Measurements from ENCODE around the gene RBM5.

Gene RBM5

GRCh38 chr3:50158530-50159146 is 69.9 kb downstream of the RBM5 start:
- Histone ChIP-seq H3K4me2 (ENCODE audit: low read length) (no peak overlapping the region), H3K9ac (ENCODE audit: low read length) (no peak overlapping the region), H2AFZ (ENCODE audit: low read length) (no peak overlapping the region), H3K4me3 (ENCODE audit: low read depth, low read length, poor library complexity, severe bottlenecking) (no peak overlapping the region), H3K79me2 (ENCODE audit: insufficient read depth, low read length) (no peaks in the 10 kb centered on the region), H3K4me1 (ENCODE audit: insufficient read depth, low read length, severe bottlenecking) (peaks cover 9% of the 10 kb centered on the region), H3F3A (ENCODE audit: insufficient read depth, low read length) (no peaks in the 10 kb centered on the region), H3K27ac (ENCODE audit: low read depth, low read length, poor library complexity, severe bottlenecking) (no peak overlapping the region), H3K27me3 (ENCODE audit: insufficient read depth, low read length) (peaks cover 21% of the 10 kb centered on the region; the same call in 1 of the 2 replicates), H3K9me2 (ENCODE audit: low read depth, low read length) (no peaks in the 10 kb centered on the region), H3K9me3 (ENCODE audit: low read length) (no peaks in the 10 kb centered on the region), H3K36me3 (ENCODE audit: insufficient read depth, low read length) (no peaks in the 10 kb centered on the region), H4K20me1 (ENCODE audit: insufficient read depth, low read length) (no peaks in the 10 kb centered on the region)
- TF ChIP-seq CTCF (IDR thresholded peaks at IDR 0.05; ENCODE audit: low read length) = no peak
- TF ChIP-seq EZH2 (IDR thresholded peaks at IDR 0.05; ENCODE audit: borderline replicate concordance, low read length) = no peak

DNA sequence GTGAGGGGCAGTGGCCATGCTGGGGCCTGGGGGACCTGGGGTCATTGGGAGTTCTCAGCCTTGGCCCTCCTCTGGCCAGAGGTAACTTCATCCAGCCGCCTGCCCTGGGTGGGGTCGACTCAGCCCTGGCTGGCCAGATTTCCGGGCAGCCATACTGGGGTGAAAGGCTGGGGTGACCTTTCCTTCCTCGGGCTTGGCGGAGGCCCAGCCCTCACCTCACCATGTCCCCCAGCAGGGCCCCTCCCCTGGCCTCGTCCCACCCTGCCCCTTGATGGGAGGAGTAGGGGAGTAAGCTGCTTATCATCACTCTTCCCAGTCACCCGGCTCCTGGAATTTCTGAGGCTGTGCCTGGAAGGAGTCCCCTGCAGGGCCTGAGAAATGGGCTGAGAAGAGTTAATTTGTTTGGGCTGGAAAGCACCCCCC is 71.9 kb downstream of the RBM5 start:
- Histone ChIP-seq H3K36me3 (ENCODE audit: insufficient read depth, low read length) (no peaks in the 10 kb centered on the region), H3K4me2 (ENCODE audit: low read length) (no peak overlapping the region)
- TF ChIP-seq CTCF (IDR thresholded peaks at IDR 0.05; ENCODE audit: low read length) = no peak
- no peak for TF ChIP-seq EZH2 (IDR thresholded peaks at IDR 0.05; ENCODE audit: borderline replicate concordance, low read length)

DNA sequence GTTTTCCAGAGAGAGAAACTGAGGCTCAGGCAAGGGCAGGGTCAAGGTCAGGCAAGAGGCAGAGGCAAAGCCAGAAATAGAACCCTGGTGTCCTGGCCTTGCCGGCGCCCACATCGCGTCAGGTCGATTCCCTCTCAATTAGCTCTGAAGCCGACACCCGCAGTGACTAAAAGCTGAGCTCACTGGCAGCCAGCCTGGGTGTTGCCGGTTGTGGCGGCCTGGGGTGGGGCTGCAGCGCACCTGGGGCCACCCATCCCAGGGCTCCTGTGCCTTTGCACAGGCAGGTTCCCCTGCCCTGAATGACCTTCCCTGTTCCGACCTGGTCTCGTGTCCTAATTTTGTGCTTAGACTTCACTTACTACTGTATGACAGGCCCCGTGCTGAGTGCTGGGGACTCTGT is 72.6 kb downstream of the RBM5 start:
- Histone ChIP-seq H3K27ac (ENCODE audit: low read depth, low read length, poor library complexity, severe bottlenecking) (no peak overlapping the region), H3K9me3 (ENCODE audit: low read length) (no peaks in the 10 kb centered on the region), H3K36me3 (ENCODE audit: insufficient read depth, low read length) (no peaks in the 10 kb centered on the region), H3K27me3 (ENCODE audit: insufficient read depth, low read length) (0 out of 2 replicates have a peak, but pooled peaks cover 13% of the 10 kb centered on the region), H4K20me1 (ENCODE audit: insufficient read depth, low read length) (no peaks in the 10 kb centered on the region), H3K9me2 (ENCODE audit: low read depth, low read length) (no peaks in the 10 kb centered on the region), H3K4me1 (ENCODE audit: insufficient read depth, low read length, severe bottlenecking) (no peaks in the 10 kb centered on the region), H3K79me2 (ENCODE audit: insufficient read depth, low read length) (no peaks in the 10 kb centered on the region), H3K9ac (ENCODE audit: low read length) (no peak overlapping the region), H3F3A (ENCODE audit: insufficient read depth, low read length) (no peaks in the 10 kb centered on the region), H3K4me3 (ENCODE audit: low read depth, low read length, poor library complexity, severe bottlenecking) (no peak overlapping the region), H2AFZ (ENCODE audit: low read length) (no peak overlapping the region), H3K4me2 (ENCODE audit: low read length) (no peak overlapping the region)
- TF ChIP-seq EZH2 (IDR thresholded peaks at IDR 0.05; ENCODE audit: borderline replicate concordance, low read length) (no peak), CTCF (IDR thresholded peaks at IDR 0.05; ENCODE audit: low read length) (no peak)

More for the DNA sequence above, 71.9 kb downstream of the RBM5 start:
- Histone ChIP-seq H3K27ac (ENCODE audit: low read depth, low read length, poor library complexity, severe bottlenecking) (no peak overlapping the region), H3K27me3 (ENCODE audit: insufficient read depth, low read length) (peaks cover 19% of the 10 kb centered on the region; the same call in 1 of the 2 replicates), H3F3A (ENCODE audit: insufficient read depth, low read length) (no peaks in the 10 kb centered on the region), H2AFZ (ENCODE audit: low read length) (no peak overlapping the region), H3K9me3 (ENCODE audit: low read length) (no peaks in the 10 kb centered on the region), H3K79me2 (ENCODE audit: insufficient read depth, low read length) (no peaks in the 10 kb centered on the region), H3K9ac (ENCODE audit: low read length) (no peak overlapping the region), H3K4me1 (ENCODE audit: insufficient read depth, low read length, severe bottlenecking) (peaks cover 2% of the 10 kb centered on the region), H4K20me1 (ENCODE audit: insufficient read depth, low read length) (no peaks in the 10 kb centered on the region), H3K4me3 (ENCODE audit: low read depth, low read length, poor library complexity, severe bottlenecking) (no peak overlapping the region), H3K9me2 (ENCODE audit: low read depth, low read length) (no peaks in the 10 kb centered on the region)

Measured in OCI-LY1 (cell line).